ENCODE measurements around the gene ARHGAP6. TPM values are rescaled to one million over a fixed set of nuclear protein-coding genes. Genes with fewer than 3 reads are reported as not detected.

Gene ARHGAP6
- total RNA-seq, 1 donor from 2014 or later: 1.2 TPM

DNA sequence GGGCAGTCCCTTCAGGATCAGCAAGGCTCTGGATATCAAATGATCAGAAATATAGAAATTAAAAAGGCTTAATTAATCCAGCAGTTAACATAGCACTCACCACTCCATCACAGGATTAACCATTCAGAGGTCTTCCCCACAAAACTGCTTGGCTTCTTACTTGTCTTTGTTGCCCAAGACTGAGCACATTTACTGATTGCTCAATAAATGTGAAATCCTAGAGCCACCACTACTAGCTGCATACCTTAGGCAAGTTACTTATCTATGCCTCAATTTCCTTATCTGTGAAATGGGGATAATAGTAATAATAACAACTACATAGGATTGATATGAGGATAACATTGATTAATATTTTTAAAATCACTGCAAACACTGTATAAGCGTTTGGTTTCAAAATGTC is 124.2 kb downstream of the ARHGAP6 start:
- Histone ChIP-seq H4K20me1 (ENCODE audit: low read depth) (no peaks in the 10 kb centered on the region), H3K9me3 (ENCODE audit: low read depth) (no peaks in the 10 kb centered on the region), H3K36me3 (no peaks in the 10 kb centered on the region), H2AFZ (replicated peaks) (no peak overlapping the region), H3F3A (ENCODE audit: low read depth) (no peaks in the 10 kb centered on the region), H3K4me1 (no peaks in the 10 kb centered on the region), H3K4me3 (no peak overlapping the region), H3K9ac (no peak overlapping the region), H3K4me2 (no peak overlapping the region), H3K79me2 (ENCODE audit: low read depth) (no peaks in the 10 kb centered on the region), H3K27ac (no peak overlapping the region), H3K27me3 (peaks cover 7% of the 10 kb centered on the region)
- Mint-ChIP-seq H3K36me3 (no peaks in the 10 kb centered on the region), H3K27ac (no peak overlapping the region), H3K27me3 (ENCODE audit: insufficient read depth, low read depth) (peaks cover 2% of the 10 kb centered on the region), H3K4me1 (peaks cover 4% of the 10 kb centered on the region), H3K9me3 (peaks cover 4% of the 10 kb centered on the region), H3K4me3 (no peak overlapping the region)
- no peak for DNase-seq (ENCODE audit: low spot score)
- no peak for TF ChIP-seq EZH2 (IDR thresholded peaks at IDR 0.05)
- no peak for TF ChIP-seq EZH2phosphoT487 (IDR thresholded peaks at IDR 0.05)
- TF ChIP-seq, protein P1, sequence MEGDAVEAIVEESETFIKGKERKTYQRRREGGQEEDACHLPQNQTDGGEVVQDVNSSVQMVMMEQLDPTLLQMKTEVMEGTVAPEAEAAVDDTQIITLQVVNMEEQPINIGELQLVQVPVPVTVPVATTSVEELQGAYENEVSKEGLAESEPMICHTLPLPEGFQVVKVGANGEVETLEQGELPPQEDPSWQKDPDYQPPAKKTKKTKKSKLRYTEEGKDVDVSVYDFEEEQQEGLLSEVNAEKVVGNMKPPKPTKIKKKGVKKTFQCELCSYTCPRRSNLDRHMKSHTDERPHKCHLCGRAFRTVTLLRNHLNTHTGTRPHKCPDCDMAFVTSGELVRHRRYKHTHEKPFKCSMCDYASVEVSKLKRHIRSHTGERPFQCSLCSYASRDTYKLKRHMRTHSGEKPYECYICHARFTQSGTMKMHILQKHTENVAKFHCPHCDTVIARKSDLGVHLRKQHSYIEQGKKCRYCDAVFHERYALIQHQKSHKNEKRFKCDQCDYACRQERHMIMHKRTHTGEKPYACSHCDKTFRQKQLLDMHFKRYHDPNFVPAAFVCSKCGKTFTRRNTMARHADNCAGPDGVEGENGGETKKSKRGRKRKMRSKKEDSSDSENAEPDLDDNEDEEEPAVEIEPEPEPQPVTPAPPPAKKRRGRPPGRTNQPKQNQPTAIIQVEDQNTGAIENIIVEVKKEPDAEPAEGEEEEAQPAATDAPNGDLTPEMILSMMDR (IDR thresholded peaks at IDR 0.05): no peak

DNA sequence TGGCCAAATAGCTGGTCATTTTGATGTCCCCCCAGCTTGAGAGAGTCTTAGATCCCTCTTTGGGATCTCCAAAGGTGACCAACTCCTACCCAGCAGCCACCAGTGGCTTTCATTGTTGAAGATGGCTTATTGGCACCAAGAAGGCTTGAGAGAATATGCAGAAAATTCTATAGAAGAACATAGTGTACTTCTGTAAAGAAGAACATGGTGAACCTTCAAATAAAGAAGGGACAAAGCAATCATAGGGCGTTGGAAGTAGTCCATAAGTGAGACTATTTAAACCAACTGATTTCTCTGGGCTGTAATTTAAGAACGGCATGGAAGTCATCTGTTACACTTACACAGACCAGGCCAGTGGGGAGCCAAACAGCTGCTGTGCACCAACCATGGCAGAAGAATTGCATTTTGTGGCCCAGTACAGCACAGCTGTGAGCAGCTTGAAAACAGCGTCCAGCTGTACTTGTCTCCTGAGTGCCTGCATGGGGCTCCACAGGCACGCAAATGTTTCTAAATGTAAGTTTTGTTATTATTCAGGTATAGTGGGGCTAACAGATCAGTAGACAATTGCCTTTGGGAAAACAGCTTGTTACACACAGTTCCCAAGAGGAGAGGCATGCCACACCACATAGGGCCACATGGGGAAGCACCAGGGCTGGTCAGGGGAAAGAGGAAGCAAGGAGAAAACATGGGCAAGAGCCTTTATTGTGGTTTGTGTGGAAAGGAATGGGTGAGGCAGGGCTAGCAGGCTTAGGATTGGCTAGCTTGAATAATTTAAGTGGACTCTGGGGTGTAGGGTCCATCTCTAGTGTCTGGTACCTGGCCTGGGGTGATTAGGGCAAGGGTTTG is 125.0 kb downstream of the ARHGAP6 start:
- Mint-ChIP-seq H3K9me3 (peaks cover 4% of the 10 kb centered on the region), H3K27ac (no peak overlapping the region), H3K4me3 (no peak overlapping the region), H3K36me3 (no peaks in the 10 kb centered on the region), H3K27me3 (ENCODE audit: insufficient read depth, low read depth) (peaks cover 2% of the 10 kb centered on the region), H3K4me1 (peaks cover 4% of the 10 kb centered on the region)
- H3K4me1 ChIP-seq: no peaks in the 10 kb centered on the region
- no peaks in the 10 kb centered on the region for H4K20me1 ChIP-seq (ENCODE audit: low read depth)
- no peak overlapping the region for H3K4me2 ChIP-seq
- no peaks in the 10 kb centered on the region for H3K36me3 ChIP-seq
- H3K79me2 ChIP-seq (ENCODE audit: low read depth): no peaks in the 10 kb centered on the region
- no peaks in the 10 kb centered on the region for H3K9me3 ChIP-seq (ENCODE audit: low read depth)
- no peak overlapping the region for H3K9ac ChIP-seq
- H3F3A ChIP-seq (ENCODE audit: low read depth): no peaks in the 10 kb centered on the region
- TF ChIP-seq EZH2 (IDR thresholded peaks at IDR 0.05) (no peak), EZH2phosphoT487 (IDR thresholded peaks at IDR 0.05) (no peak)
- TF ChIP-seq, protein P1 (IDR thresholded peaks at IDR 0.05): no peak
- H3K27ac ChIP-seq: no peak overlapping the region
- H3K27me3 ChIP-seq: peaks cover 8% of the 10 kb centered on the region
- no peak for DNase-seq (ENCODE audit: low spot score)
- H2AFZ ChIP-seq (replicated peaks): no peak overlapping the region
- H3K4me3 ChIP-seq: no peak overlapping the region

DNA sequence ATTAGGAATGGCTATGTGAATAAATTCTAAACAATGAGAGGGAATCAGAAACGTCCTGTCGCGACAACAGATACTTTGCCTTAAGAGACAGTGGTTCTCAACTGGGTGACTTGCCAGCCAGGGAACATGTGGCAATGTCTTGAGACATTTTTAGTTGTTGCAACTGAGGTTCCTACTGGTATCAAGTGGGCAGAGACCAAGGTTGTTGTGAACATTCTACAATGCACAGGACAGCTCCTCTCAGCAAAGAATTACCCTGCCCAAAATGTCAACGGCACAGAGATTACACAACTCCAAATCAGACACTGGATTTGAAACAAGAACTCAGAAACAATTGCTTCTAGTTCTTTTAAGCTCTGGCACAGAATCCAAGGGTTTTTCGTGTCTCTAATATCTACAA is 128.6 kb downstream of the ARHGAP6 start:
- H3K36me3 ChIP-seq: no peaks in the 10 kb centered on the region
- H3K9me3 ChIP-seq (ENCODE audit: low read depth): no peaks in the 10 kb centered on the region
- Mint-ChIP-seq H3K4me3 (no peak overlapping the region), H3K27ac (no peak overlapping the region), H3K4me1 (peaks cover 4% of the 10 kb centered on the region), H3K9me3 (peaks cover 4% of the 10 kb centered on the region), H3K36me3 (no peaks in the 10 kb centered on the region), H3K27me3 (ENCODE audit: insufficient read depth, low read depth) (peaks cover 2% of the 10 kb centered on the region)
- H4K20me1 ChIP-seq (ENCODE audit: low read depth): no peaks in the 10 kb centered on the region
- no peak overlapping the region for H3K27ac ChIP-seq
- H3K9ac ChIP-seq: no peak overlapping the region
- H3K4me2 ChIP-seq: no peak overlapping the region
- no peak overlapping the region for H3K4me3 ChIP-seq
- DNase-seq (ENCODE audit: low spot score): no peak
- no peak for TF ChIP-seq EZH2phosphoT487 (IDR thresholded peaks at IDR 0.05)
- no peak for TF ChIP-seq EZH2 (IDR thresholded peaks at IDR 0.05)
- H3F3A ChIP-seq (ENCODE audit: low read depth): no peaks in the 10 kb centered on the region
- H3K27me3 ChIP-seq: peaks cover 8% of the 10 kb centered on the region
- no peaks in the 10 kb centered on the region for H3K79me2 ChIP-seq (ENCODE audit: low read depth)
- no peak overlapping the region for H2AFZ ChIP-seq (replicated peaks)
- H3K4me1 ChIP-seq: no peaks in the 10 kb centered on the region

Data from neural progenitor cell (in vitro differentiated cells).